Measurements from ENCODE around the gene PRR23E.

Gene PRR23E

DNA sequence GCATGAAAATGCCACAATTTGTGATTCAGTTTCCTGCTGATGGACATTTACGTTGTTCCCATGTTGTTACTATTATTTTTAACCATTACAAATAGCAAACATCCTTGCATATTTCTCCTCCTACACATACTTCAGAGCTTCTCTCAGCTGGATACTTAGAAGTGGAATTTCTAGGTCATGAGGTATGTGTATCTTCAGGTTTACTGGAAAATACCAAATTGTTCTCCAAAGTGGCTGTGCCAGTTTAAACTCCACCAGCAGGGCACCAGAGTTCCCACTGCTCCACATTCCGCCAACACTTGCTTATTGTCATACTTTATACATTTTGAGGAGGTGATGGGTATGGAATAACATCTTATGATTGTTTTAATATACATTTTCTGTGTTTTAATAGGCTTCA is 45.7 kb downstream of the PRR23E start:
- Histone ChIP-seq H3K27me3 (ENCODE audit: low read depth, low read length) (no peaks in the 10 kb centered on the region), H3K9me3 (ENCODE audit: control insufficient read depth in 1 of 2, low read length in 2 of 2) (peaks cover 0 to 4% of the 10 kb centered on the region in 2 donors), H3K4me1 (ENCODE audit: control insufficient read depth in 1 of 2, insufficient read depth in 2 of 2, low read length in 2 of 2) (no peaks in the 10 kb centered on the region), H3K36me3 (ENCODE audit: control insufficient read depth in 1 of 2, insufficient read depth in 2 of 2, low read length in 2 of 2) (no peaks in the 10 kb centered on the region), H3K27ac (ENCODE audit: low read length) (no peak overlapping the region), H3K4me3 (ENCODE audit: low read depth in 1 of 2, low read length in 2 of 2) (no peak overlapping the region)

GRCh38 chr3:127247292-127247691 is 54.4 kb downstream of the PRR23E start:
- Histone ChIP-seq H3K27ac (ENCODE audit: low read length) (no peak overlapping the region), H3K27me3 (ENCODE audit: low read depth, low read length) (peaks cover 3% of the 10 kb centered on the region), H3K4me1 (ENCODE audit: control insufficient read depth in 1 of 2, insufficient read depth in 2 of 2, low read length in 2 of 2) (no peaks in the 10 kb centered on the region), H3K9me3 (ENCODE audit: control insufficient read depth in 1 of 2, low read length in 2 of 2) (no peaks in the 10 kb centered on the region), H3K4me3 (ENCODE audit: low read depth in 1 of 2, low read length in 2 of 2) (no peak overlapping the region), H3K36me3 (ENCODE audit: control insufficient read depth in 1 of 2, insufficient read depth in 2 of 2, low read length in 2 of 2) (no peaks in the 10 kb centered on the region)
